ENCODE measurements around the gene PLXNA2.

GRCh38 chr1:208090388-208091301 lies 153.5 kb downstream of the PLXNA2 start:
- peak; percentile 49; the same call in 1 of the 2 replicates for TF ChIP-seq POLR2AphosphoS5 (IDR thresholded peaks at IDR 0.05; ENCODE audit: low read depth, low read length)
- no peak for TF ChIP-seq TAF1 (IDR thresholded peaks at IDR 0.05; ENCODE audit: borderline replicate concordance, insufficient read depth, low read length)
- peak in 1 of 2 experiments; percentile 60; a peak in 1 of 4 replicates for TF ChIP-seq REST (IDR thresholded peaks at IDR 0.05; ENCODE audit: insufficient read depth in 1 of 2, low read depth in 2 of 2, low read length in 2 of 2)
- 0 out of 2 replicates have a peak, but pooled peaks have one; percentile 49 for TF ChIP-seq SIN3A (IDR thresholded peaks at IDR 0.05; ENCODE audit: borderline replicate concordance, insufficient read depth, low read length)
- TF ChIP-seq FOXP2 (optimal IDR thresholded peaks at IDR 0.05; ENCODE audit: borderline replicate concordance, extremely low read depth, extremely low read length, insufficient read depth) = peak; percentile 56
